PFSK-1 (cell line): ENCODE measurements around the gene SLC26A6.

Source experiments
- FOXP2 ChIP-seq: optimal IDR thresholded peaks from 2 replicates; pipeline ENCODE3; 2011; ENCODE audit warnings: borderline replicate concordance, control low read depth, inconsistent platforms; ENCODE audit not compliant: insufficient read depth; ENCODE audit errors: extremely low read length, extremely low read depth
- POLR2AphosphoS5 ChIP-seq: IDR thresholded peaks from 2 replicates; pipeline ENCODE4 v1.6.1; 2012; ENCODE audit warnings: low read depth, mild to moderate bottlenecking, control low read depth, low read length, moderate library complexity
- SIN3A ChIP-seq: IDR thresholded peaks from 2 replicates; pipeline ENCODE4 v1.6.1; 2012; ENCODE audit warnings: mild to moderate bottlenecking, low read length, moderate library complexity, borderline replicate concordance; ENCODE audit not compliant: insufficient read depth
- TAF1 ChIP-seq: IDR thresholded peaks from 2 replicates; pipeline ENCODE4 v1.6.1; 2012; ENCODE audit warnings: low read length, control low read depth, borderline replicate concordance; ENCODE audit not compliant: insufficient read depth
- TF ChIP-seq, protein P1 (sequence below), 2 experiments: IDR thresholded peaks; 2 replicates each; pipeline versions ENCODE4 v1.6.1 to v1.8.0; 2011 to 2012; ENCODE audit warnings: low read depth in 2 of 2, low read length in 2 of 2, control low read depth in 1 of 2, inconsistent platforms in 1 of 2, mild to moderate bottlenecking in 1 of 2, moderate library complexity in 1 of 2; ENCODE audit not compliant: insufficient read depth in 1 of 2

Gene SLC26A6

DNA sequence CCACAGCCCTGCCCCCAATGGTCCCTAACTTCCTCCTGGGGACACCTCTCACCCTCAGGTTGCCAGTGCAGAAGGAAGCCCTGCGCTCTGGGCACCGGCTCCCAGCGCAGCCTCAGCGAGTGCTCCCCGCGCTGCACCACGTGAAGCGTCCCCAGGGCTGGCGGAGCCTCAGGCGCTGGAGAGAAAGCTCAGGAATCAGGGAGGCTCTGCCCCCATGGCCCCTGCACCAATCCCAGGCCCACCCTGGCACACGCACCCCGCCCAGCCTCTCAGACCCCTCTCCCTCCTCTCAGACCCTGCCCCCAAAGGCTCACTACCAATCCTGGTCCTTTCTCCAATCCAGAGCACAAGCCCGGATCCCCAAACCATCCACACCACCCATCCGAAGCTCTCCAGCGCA is 47.0 kb downstream of the SLC26A6 start:
- no peak for TF ChIP-seq TAF1
- TF ChIP-seq POLR2AphosphoS5, result no peak
- no peak for TF ChIP-seq FOXP2
- no peak for TF ChIP-seq SIN3A
- TF ChIP-seq, protein P1, sequence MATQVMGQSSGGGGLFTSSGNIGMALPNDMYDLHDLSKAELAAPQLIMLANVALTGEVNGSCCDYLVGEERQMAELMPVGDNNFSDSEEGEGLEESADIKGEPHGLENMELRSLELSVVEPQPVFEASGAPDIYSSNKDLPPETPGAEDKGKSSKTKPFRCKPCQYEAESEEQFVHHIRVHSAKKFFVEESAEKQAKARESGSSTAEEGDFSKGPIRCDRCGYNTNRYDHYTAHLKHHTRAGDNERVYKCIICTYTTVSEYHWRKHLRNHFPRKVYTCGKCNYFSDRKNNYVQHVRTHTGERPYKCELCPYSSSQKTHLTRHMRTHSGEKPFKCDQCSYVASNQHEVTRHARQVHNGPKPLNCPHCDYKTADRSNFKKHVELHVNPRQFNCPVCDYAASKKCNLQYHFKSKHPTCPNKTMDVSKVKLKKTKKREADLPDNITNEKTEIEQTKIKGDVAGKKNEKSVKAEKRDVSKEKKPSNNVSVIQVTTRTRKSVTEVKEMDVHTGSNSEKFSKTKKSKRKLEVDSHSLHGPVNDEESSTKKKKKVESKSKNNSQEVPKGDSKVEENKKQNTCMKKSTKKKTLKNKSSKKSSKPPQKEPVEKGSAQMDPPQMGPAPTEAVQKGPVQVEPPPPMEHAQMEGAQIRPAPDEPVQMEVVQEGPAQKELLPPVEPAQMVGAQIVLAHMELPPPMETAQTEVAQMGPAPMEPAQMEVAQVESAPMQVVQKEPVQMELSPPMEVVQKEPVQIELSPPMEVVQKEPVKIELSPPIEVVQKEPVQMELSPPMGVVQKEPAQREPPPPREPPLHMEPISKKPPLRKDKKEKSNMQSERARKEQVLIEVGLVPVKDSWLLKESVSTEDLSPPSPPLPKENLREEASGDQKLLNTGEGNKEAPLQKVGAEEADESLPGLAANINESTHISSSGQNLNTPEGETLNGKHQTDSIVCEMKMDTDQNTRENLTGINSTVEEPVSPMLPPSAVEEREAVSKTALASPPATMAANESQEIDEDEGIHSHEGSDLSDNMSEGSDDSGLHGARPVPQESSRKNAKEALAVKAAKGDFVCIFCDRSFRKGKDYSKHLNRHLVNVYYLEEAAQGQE (IDR thresholded peaks at IDR 0.05; ENCODE audit: insufficient read depth in 1 of 2, low read depth in 2 of 2, low read length in 2 of 2), result no peak

DNA sequence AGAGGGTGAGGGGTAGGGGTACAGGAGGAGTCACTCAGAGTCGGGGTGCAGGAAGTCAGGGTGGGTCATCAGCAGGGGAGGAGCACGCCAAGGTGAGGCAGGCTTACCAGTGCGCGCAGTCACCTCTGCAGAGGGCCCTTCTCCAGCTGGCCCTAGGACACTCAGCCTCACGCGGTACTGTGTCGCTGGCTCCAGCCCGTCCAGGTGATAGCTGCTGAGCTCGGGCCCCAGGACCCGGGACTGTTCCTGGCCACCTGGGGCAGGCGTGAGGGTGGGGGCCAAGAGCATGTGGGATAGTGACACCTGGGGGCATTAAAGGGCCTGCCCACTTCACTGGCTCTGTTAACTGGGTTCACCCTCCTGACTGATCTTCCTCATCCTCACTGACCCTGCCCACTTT is 47.6 kb downstream of the SLC26A6 start:
- no peak for TF ChIP-seq SIN3A
- no peak for TF ChIP-seq TAF1
- no peak for TF ChIP-seq POLR2AphosphoS5
- TF ChIP-seq, protein P1 (IDR thresholded peaks at IDR 0.05; ENCODE audit: insufficient read depth in 1 of 2, low read depth in 2 of 2, low read length in 2 of 2), result no peak
- TF ChIP-seq FOXP2, result no peak

DNA sequence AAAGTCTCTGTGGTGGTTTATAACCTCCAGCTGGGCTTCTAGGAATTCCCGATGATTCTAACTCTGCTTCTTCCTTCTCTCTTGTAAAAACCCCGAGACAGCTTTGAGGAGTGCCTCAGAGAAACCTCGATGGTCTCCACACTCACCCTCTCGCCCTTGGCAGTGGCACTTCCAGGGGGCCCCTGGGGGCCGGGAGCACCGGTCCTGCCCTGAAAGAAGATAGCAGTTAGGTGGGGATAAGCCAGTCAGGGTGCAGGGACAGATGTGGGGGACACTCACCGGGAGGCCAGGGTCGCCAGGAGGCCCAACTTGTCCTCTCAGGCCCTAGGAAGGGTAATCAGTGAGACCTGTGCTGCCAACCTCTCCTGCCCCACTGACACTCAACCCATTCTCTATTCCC is 49.9 kb downstream of the SLC26A6 start:
- no peak for TF ChIP-seq SIN3A
- no peak for TF ChIP-seq TAF1
- no peak for TF ChIP-seq POLR2AphosphoS5
- TF ChIP-seq FOXP2, result no peak
- TF ChIP-seq, protein P1 (IDR thresholded peaks at IDR 0.05; ENCODE audit: insufficient read depth in 1 of 2, low read depth in 2 of 2, low read length in 2 of 2), result no peak

DNA sequence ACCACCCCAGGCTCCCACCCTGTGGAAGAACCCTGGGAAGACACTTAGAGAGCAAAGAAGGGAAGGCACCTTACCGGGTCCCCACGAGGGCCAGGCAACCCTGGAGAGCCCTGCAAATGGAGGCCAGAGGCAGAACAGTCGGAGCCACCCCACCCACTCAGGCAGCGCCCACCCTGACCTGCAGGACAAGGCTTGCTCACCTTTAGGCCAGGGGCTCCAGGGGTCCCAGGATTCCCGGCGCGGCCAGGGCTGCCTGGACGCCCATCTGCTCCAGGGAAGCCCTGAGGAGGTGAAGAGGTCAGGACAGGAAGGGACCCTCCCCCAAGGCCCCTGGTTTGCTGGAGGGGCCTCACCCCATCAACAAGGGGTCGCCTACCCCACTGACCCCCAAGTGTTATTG is 50.4 kb downstream of the SLC26A6 start:
- TF ChIP-seq SIN3A (no peak), FOXP2 (no peak), TAF1 (no peak), POLR2AphosphoS5 (no peak)
- TF ChIP-seq, protein P1 (IDR thresholded peaks at IDR 0.05; ENCODE audit: insufficient read depth in 1 of 2, low read depth in 2 of 2, low read length in 2 of 2), result no peak
